ENCODE results near the gene KRTAP12-3. TPM values are rescaled to one million over a fixed set of nuclear protein-coding genes. Genes with fewer than 3 reads are reported as not detected.
"Not testable (repeated sequence)": the region's sequence is repeated elsewhere in the genome, so short reads cannot be mapped to it uniquely, and the experiment has no call there.

Gene KRTAP12-3
- total RNA-seq, 2 experiments from 2014 or later = not detected

GRCh38 chr21:44637018-44637850 is 20.5 kb upstream of the KRTAP12-3 start, which contains the start of gene KRTAP10-10:
Gene KRTAP10-10 (plus strand): TSS chr21:44637356. CDS start chr21:44637418, 62 bp downstream.
- no peaks in the 10 kb centered on the region for H3K9me2 ChIP-seq (ENCODE audit: insufficient read depth, low read length)
- no peaks in the 10 kb centered on the region for H3K9me3 ChIP-seq (ENCODE audit: low read length)
- ChIA-PET CTCF (ENCODE audit: unreplicated experiment) (no interaction called here), POLR2A (no interaction called here)
- no peak within 1 kb of the TSS for H2AFZ ChIP-seq (ENCODE audit: low read length)
- BruUV-seq (replicated peaks) = no TSS peak
- H3K79me2 ChIP-seq (ENCODE audit: insufficient read depth, low read depth, low read length) = no peaks in the 10 kb centered on the region
- no peak within 1 kb of the TSS for H3K4me2 ChIP-seq (ENCODE audit: low read length)
- no peaks in the 10 kb centered on the region for H4K20me1 ChIP-seq (ENCODE audit: insufficient read depth, low read length)
- H3K27ac ChIP-seq (ENCODE audit: low read depth, low read length, poor library complexity, severe bottlenecking) = no peak within 1 kb of the TSS
- intact Hi-C loops (cut with micrococcal nuclease; ENCODE audit: unreplicated experiment) = no loop called here
- no peaks in the 10 kb centered on the region for H3K36me3 ChIP-seq (ENCODE audit: insufficient read depth, low read length)
- no peak for TF ChIP-seq CTCF (conservative IDR thresholded peaks at IDR 0.05; ENCODE audit: low read length)
- TF ChIP-seq EZH2phosphoT487 (IDR thresholded peaks at IDR 0.05; ENCODE audit: borderline replicate concordance, low read depth, low read length) = no peak
- H3K4me3 ChIP-seq (ENCODE audit: low read depth, low read length, poor library complexity, severe bottlenecking) = no peak within 1 kb of the TSS
- H3K4me1 ChIP-seq (ENCODE audit: insufficient read depth, low read length, poor library complexity, severe bottlenecking) = no peaks in the 10 kb centered on the region
- DNase-seq (ENCODE audit: low spot score) = no peak

- POLR2A ChIA-PET; CTCF ChIA-PET (ENCODE audit: unreplicated experiment); H4K20me1 ChIP-seq (ENCODE audit: insufficient read depth, low read length); H3K79me2 ChIP-seq (ENCODE audit: insufficient read depth, low read depth, low read length); H3K4me1 ChIP-seq (ENCODE audit: insufficient read depth, low read length, poor library complexity, severe bottlenecking); H3K36me3 ChIP-seq (ENCODE audit: insufficient read depth, low read length); H3K27ac ChIP-seq (ENCODE audit: low read depth, low read length, poor library complexity, severe bottlenecking); H3K9me2 ChIP-seq (ENCODE audit: insufficient read depth, low read length); H2AFZ ChIP-seq (ENCODE audit: low read length); BruUV-seq (replicated peaks); H3K4me2 ChIP-seq (ENCODE audit: low read length); H3K4me3 ChIP-seq (ENCODE audit: low read depth, low read length, poor library complexity, severe bottlenecking); H3K9me3 ChIP-seq (ENCODE audit: low read length); intact Hi-C loops (cut with micrococcal nuclease; ENCODE audit: unreplicated experiment); DNase-seq (ENCODE audit: low spot score): not testable (repeated sequence)
These were observed 19.8 kb upstream of the KRTAP12-3 start for GRCh38 chr21:44637851-44638348.

GRCh38 chr21:44638506-44639330 is 19.0 kb upstream of the KRTAP12-3 start:
- CTCF ChIA-PET (ENCODE audit: unreplicated experiment); H3K4me1 ChIP-seq (ENCODE audit: insufficient read depth, low read length, poor library complexity, severe bottlenecking); H3K9me3 ChIP-seq (ENCODE audit: low read length); POLR2A ChIA-PET; DNase-seq (ENCODE audit: low spot score); intact Hi-C loops (cut with micrococcal nuclease; ENCODE audit: unreplicated experiment); H2AFZ ChIP-seq (ENCODE audit: low read length); H3K36me3 ChIP-seq (ENCODE audit: insufficient read depth, low read length); H3K4me3 ChIP-seq (ENCODE audit: low read depth, low read length, poor library complexity, severe bottlenecking); BruUV-seq (replicated peaks); H3K79me2 ChIP-seq (ENCODE audit: insufficient read depth, low read depth, low read length); H3K4me2 ChIP-seq (ENCODE audit: low read length); H3K27ac ChIP-seq (ENCODE audit: low read depth, low read length, poor library complexity, severe bottlenecking); H3K9me2 ChIP-seq (ENCODE audit: insufficient read depth, low read length); H4K20me1 ChIP-seq (ENCODE audit: insufficient read depth, low read length): not testable (repeated sequence)

All from OCI-LY7 (cell line).